Vagina (tissue), 2 donors: ENCODE results near the gene PHACTR2. TPM values are rescaled to one million over a fixed set of nuclear protein-coding genes. Genes with fewer than 3 reads are reported as not detected.

ENCODE experiments used
- DNase-seq, 2 donors: peaks; one replicate each; pipeline ENCODE4 v3.0.0-alpha.2; 2017; ENCODE audit errors: extremely low spot score in 2 of 2
- H3K27ac ChIP-seq: fragments of 200-600 bp; sonication (generic); one replicate; pipeline ENCODE4 v1.5.1; 2019
- H3K27me3 ChIP-seq: fragments of 200-600 bp; sonication (generic); one replicate; pipeline ENCODE4 v1.5.1; 2019
- H3K36me3 ChIP-seq, 2 donors: fragments of 200-600 bp; sonication (generic); one replicate each; pipeline ENCODE4 v1.5.1; 2017 to 2019
- H3K4me1 ChIP-seq: fragments of 200-600 bp; sonication (generic); one replicate; pipeline ENCODE4 v1.5.1; 2019
- H3K4me3 ChIP-seq, 2 donors: fragments of 200-600 bp; sonication (generic); 1 replicate in 1 of 2; 2 replicates in 1 of 2; pipeline ENCODE4 v1.5.1; 2016 to 2019
- H3K9me3 ChIP-seq: fragments of 200-600 bp; sonication (generic); one replicate; pipeline ENCODE4 v1.5.1; 2019
- POLR2A ChIP-seq, 2 donors: fragments of 450-650 bp; IDR thresholded peaks; one replicate each; pipeline ENCODE4 v1.6.1; 2017; ENCODE audit warnings: antibody characterized with exemption in 2 of 2, mild to moderate bottlenecking in 2 of 2, moderate library complexity in 2 of 2
- POLR2AphosphoS5 ChIP-seq, 2 donors: sonication (generic); formaldehyde crosslinking; IDR thresholded peaks; one replicate each; pipeline ENCODE4 v1.9.0; 2017; ENCODE audit warnings: antibody characterized with exemption in 2 of 2, mild to moderate bottlenecking in 2 of 2, low read depth in 1 of 2; ENCODE audit not compliant: insufficient read depth in 1 of 2
- intact Hi-C: fragments of 100-400 bp; cut with DNase I; formaldehyde crosslinking; loops from one replicate; pipeline ENCODE4 v1.15.1; 2023
- total RNA-seq: library from RNA; depleted of rRNA; stranded (reverse); fragments of >200 nt; gene quantifications from one replicate; pipeline ENCODE4 v1.2.3, GENCODE V29; 2016
- TF ChIP-seq, protein P1 (sequence below), 3 experiments: fragments of 450-650 bp in 2 of 3; fragments of 200-600 bp in 1 of 3; sonication (generic) in 1 of 3; IDR thresholded peaks; one replicate each; pipeline ENCODE4 v1.5.1; 2017 to 2019; ENCODE audit warnings: antibody characterized with exemption in 3 of 3, mild to moderate bottlenecking in 2 of 3, moderate library complexity in 2 of 3

PHACTR2 gene
- total RNA-seq, 1 donor from 2014 or later: 61.6 TPM

DNA sequence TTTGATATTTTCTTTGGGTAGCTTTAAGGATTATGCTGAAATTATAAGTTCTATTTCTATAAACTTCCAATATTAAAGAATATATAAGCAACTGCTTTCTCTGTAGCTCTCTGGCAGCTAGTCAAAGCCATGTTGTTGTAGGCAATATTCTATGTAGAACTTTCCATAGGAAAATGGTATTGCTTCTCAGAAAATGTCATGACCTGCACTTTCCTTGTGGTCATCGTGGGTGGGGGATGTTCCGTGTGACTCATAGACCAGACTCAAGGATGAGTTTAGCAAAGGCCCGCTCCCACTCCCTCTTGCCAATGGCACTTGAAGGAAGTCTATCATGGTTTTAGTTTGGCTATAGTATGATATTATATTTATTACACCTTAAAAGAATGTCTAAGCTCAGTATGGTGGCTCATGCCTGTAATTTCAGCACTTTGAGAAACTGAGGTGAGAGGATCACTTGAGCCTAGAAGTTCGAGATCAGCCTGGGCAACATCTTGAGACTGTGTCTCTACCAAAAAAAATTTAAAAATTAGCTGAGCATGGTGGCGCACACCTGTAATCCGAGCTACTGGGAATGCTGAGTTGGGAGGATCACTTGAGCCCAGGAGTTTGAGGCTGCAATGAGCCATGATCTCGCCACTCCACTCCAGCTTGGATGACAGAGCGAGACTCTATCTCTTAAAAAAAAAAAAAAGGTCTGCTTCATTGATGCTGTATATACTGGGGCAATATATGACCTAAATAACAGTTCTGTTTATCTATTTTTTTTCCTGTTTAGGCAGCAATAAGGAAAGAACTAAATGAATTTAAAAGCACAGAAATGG, 128.7 kb downstream of the PHACTR2 start:
- Histone ChIP-seq H3K9me3 (no peaks in the 10 kb centered on the region), H3K4me3 (no peak overlapping the region), H3K4me1 (no peaks in the 10 kb centered on the region), H3K27me3 (no peaks in the 10 kb centered on the region), H3K27ac (no peak overlapping the region), H3K36me3 (peaks cover 0 to 5% of the 10 kb centered on the region in 2 donors)
- TF ChIP-seq POLR2AphosphoS5 (IDR thresholded peaks at IDR 0.05; ENCODE audit: insufficient read depth in 1 of 2, low read depth in 1 of 2) (no peak), POLR2A (IDR thresholded peaks at IDR 0.05) (no peak)
- TF ChIP-seq, protein P1, sequence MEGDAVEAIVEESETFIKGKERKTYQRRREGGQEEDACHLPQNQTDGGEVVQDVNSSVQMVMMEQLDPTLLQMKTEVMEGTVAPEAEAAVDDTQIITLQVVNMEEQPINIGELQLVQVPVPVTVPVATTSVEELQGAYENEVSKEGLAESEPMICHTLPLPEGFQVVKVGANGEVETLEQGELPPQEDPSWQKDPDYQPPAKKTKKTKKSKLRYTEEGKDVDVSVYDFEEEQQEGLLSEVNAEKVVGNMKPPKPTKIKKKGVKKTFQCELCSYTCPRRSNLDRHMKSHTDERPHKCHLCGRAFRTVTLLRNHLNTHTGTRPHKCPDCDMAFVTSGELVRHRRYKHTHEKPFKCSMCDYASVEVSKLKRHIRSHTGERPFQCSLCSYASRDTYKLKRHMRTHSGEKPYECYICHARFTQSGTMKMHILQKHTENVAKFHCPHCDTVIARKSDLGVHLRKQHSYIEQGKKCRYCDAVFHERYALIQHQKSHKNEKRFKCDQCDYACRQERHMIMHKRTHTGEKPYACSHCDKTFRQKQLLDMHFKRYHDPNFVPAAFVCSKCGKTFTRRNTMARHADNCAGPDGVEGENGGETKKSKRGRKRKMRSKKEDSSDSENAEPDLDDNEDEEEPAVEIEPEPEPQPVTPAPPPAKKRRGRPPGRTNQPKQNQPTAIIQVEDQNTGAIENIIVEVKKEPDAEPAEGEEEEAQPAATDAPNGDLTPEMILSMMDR (IDR thresholded peaks at IDR 0.05): no peak
- no peak for DNase-seq
- intact Hi-C loops: no loop called here

DNA sequence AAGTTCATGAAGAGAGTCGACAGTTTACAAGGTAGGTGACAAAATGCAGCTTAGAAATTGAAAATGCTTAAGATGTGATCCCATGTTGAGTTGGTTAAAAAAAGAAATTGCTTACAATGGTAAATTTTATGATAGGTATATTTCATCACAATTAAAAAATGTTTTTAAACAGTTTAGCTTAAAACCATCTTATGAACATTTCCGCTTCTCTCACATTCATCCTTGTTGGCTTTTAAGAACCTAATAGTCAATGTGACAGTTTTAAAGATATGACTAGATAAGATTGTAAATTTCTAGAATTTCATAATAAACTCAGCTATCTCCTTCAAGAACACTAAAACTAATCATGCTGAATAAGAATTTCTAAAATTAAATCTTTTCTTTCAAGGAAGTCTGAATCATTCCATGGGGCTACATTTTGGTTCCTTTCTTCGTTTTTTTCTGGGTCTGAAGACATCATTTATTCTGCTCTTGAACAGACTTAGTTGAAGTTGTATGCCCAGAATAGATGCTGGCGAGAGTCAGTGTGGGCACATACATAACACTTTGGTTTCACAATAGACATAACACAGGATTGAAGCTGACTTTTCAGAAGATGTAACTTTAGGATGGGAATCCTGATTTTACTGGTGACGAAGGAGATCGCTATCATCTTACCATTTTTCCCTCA, 129.5 kb downstream of the PHACTR2 start:
- no peak for DNase-seq
- Histone ChIP-seq H3K4me3 (no peak overlapping the region), H3K27ac (no peak overlapping the region), H3K27me3 (no peaks in the 10 kb centered on the region), H3K36me3 (peaks cover 0 to 5% of the 10 kb centered on the region in 2 donors), H3K4me1 (no peaks in the 10 kb centered on the region), H3K9me3 (no peaks in the 10 kb centered on the region)
- TF ChIP-seq POLR2AphosphoS5 (IDR thresholded peaks at IDR 0.05; ENCODE audit: insufficient read depth in 1 of 2, low read depth in 1 of 2) (no peak), POLR2A (IDR thresholded peaks at IDR 0.05) (no peak)
- TF ChIP-seq, protein P1 (IDR thresholded peaks at IDR 0.05): no peak
- intact Hi-C loops: no loop called here

DNA sequence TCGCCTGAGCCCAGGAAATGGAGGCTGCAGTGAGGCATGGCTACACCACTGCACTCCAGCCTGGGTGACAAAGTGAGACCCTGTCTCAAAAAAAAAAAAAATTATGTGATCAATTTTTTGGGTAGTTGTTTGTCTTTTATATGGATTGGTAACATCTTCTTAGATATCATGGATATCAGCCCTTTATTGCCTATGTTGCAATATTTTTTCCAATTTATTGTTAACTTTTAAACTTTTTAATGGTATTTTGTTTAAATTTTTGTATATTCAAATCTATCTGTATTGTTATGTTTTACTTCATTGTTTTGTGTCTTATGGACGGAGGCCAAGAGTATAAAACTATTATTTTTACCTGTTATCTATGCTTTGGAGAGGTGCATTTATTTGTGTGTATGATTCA, 133.0 kb downstream of the PHACTR2 start:
- no peak overlapping the region for H3K27ac ChIP-seq
- no peaks in the 10 kb centered on the region for H3K4me1 ChIP-seq
- H3K4me3 ChIP-seq: no peak overlapping the region
- TF ChIP-seq POLR2AphosphoS5 (IDR thresholded peaks at IDR 0.05; ENCODE audit: insufficient read depth in 1 of 2, low read depth in 1 of 2) (no peak), POLR2A (IDR thresholded peaks at IDR 0.05) (no peak)
- TF ChIP-seq, protein P1 (IDR thresholded peaks at IDR 0.05): no peak
- intact Hi-C loops: no loop called here
- no peaks in the 10 kb centered on the region for H3K27me3 ChIP-seq
- H3K9me3 ChIP-seq: no peaks in the 10 kb centered on the region
- DNase-seq: no peak
- peaks cover 0 to 5% of the 10 kb centered on the region in 2 donors for H3K36me3 ChIP-seq

DNA sequence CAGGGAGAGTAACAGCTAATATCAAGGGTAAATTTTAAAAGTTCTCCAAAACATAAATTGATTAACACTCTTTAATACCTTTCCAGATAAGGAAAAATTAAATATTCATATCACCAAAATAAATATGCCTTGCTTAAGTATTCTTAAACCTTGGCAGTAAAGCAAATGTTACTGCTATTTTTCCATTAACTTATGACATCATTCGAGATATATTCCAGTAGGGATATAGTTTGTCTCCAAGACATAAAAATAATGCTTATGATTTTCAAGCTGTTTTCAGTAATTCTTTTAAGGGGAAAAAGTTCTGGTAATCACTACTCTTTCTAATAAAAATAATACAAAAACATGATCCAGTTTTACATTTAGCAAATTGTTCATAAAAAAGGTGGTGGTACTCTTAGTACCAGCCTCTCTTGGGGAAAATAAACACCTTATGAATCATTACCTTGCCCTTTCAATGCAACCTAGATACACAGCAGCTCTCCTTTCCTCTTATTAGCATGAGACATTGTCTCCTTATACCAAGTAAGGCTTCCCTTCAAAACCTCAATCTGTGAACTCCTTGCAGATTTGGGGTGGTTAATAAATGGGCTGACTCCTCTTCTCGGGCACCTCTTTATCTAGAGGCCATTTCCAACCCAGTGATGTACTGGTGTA, 133.9 kb downstream of the PHACTR2 start:
- DNase-seq: no peak
- no peak overlapping the region for H3K27ac ChIP-seq
- H3K36me3 ChIP-seq: peaks cover 0 to 5% of the 10 kb centered on the region in 2 donors
- TF ChIP-seq, protein P1 (IDR thresholded peaks at IDR 0.05): no peak
- no peak for TF ChIP-seq POLR2AphosphoS5 (IDR thresholded peaks at IDR 0.05; ENCODE audit: insufficient read depth in 1 of 2, low read depth in 1 of 2)
- no peak for TF ChIP-seq POLR2A (IDR thresholded peaks at IDR 0.05)
- intact Hi-C loops: no loop called here
- no peaks in the 10 kb centered on the region for H3K9me3 ChIP-seq
- H3K4me3 ChIP-seq: no peak overlapping the region
- H3K27me3 ChIP-seq: no peaks in the 10 kb centered on the region
- no peaks in the 10 kb centered on the region for H3K4me1 ChIP-seq
